Ovary (tissue), 9 donors: ENCODE measurements around the gene MRPS18B. TPM values are rescaled to one million over a fixed set of nuclear protein-coding genes. Genes with fewer than 3 reads are reported as not detected.
A peak's percentile ranks its signal among the peaks of the same experiment; 100 is the strongest.

Experiments used
- DNase-seq, 5 donors: peaks; one replicate each; pipeline ENCODE4 v3.0.0-alpha.2; 2019 to 2020
- H3K27ac ChIP-seq, 2 donors: fragments of 200-600 bp; one replicate each; pipeline versions ENCODE4 v1.5.1 to v1.8.0; 2019 to 2022
- H3K27me3 ChIP-seq: fragments of 200-600 bp; one replicate; pipeline ENCODE4 v1.8.0; 2022
- H3K36me3 ChIP-seq: fragments of 200-600 bp; sonication (generic); one replicate; pipeline ENCODE4 v1.5.1; 2019
- H3K4me1 ChIP-seq: one replicate; pipeline ENCODE4 v1.8.1; 2013; ENCODE audit warnings: mild to moderate bottlenecking, moderate library complexity; ENCODE audit not compliant: insufficient read depth
- H3K4me3 ChIP-seq: fragments of 200-600 bp; sonication (generic); one replicate; pipeline ENCODE4 v1.5.1; 2017
- H3K9me3 ChIP-seq, 2 donors: fragments of 200-600 bp in 1 of 2; sonication (generic) in 1 of 2; one replicate each; pipeline versions ENCODE4 v1.5.1 to v1.8.1; 2013 to 2019; ENCODE audit warnings: mild to moderate bottlenecking in 1 of 2, moderate library complexity in 1 of 2
- CTCF ChIP-seq, 3 donors: fragments of 450-650 bp in 2 of 3; fragments of 200-600 bp in 1 of 3; IDR thresholded peaks; one replicate each; pipeline versions ENCODE4 v1.5.1 to v1.8.0; 2016 to 2022; ENCODE audit warnings: antibody characterized with exemption in 3 of 3, mild to moderate bottlenecking in 1 of 3
- EP300 ChIP-seq: sonication (generic); formaldehyde crosslinking; IDR thresholded peaks from one replicate; pipeline ENCODE4 v1.6.1; 2017; ENCODE audit warnings: antibody characterized with exemption
- POLR2A ChIP-seq: fragments of 450-650 bp; IDR thresholded peaks from one replicate; pipeline ENCODE4 v1.6.1; 2017; ENCODE audit warnings: antibody characterized with exemption, mild to moderate bottlenecking, moderate library complexity
- WGBS, 3 donors: extraction: QIAGEN DNeasy Blood & Tissue Kit in 1 of 3; methylation state at CpG; one replicate each; pipeline versions ENCODE4 v1.1.5 to v1.1.7; 2013 to 2017; 5-methylcytosine and 5-hydroxymethylcytosine counted together
- intact Hi-C, 4 donors: fragments of 100-400 bp; cut with DNase I; formaldehyde crosslinking; loops; one replicate each; pipeline versions ENCODE4 v1.11.0 to v1.15.1; 2022 to 2023
- polyA plus RNA-seq, 2 donors: library from polyadenylated mRNA; stranded (reverse); fragments of 200-250 nt in 1 of 2; fragments of 350-450 nt in 1 of 2; fragmentation: Illumina TruSeq in 1 of 2; extraction: RNeasy Lipid Tissue Mini Kit (QIAGEN cat#74804) in 1 of 2; gene quantifications; one replicate each; pipeline ENCODE4 v1.2.3, GENCODE V29; 2013 to 2014
- total RNA-seq, 7 donors: library from RNA; depleted of rRNA in 2 of 7; stranded (reverse); fragments of >200 nt in 2 of 7; fragmentation: NEBNext Ultra II Directional in 3 of 7; extraction: Animal tissue kit (Norgen Biotek cat#: 25700) in 3 of 7; gene quantifications; one replicate each; pipeline versions ENCODE4 v1.1.0 to v1.2.4, GENCODE V29; 2016 to 2023
- donor health status: DM: no; HTN: no; CAD: no; lungs with moderate emphysema.
- donor health status: DM: no; HTN: no; CAD: no.
- donor health status: Bipolar disorder and iron deficiency.
- donor health status: DM: yes; HTN: yes; CAD: no.
- donor health status: DM: no; HTN: no; CAD: no.
- donor health status: DM: yes; HTN: yes; CAD: no.

Gene MRPS18B
- total and polyA plus RNA-seq, 9 donors, result 40.7 to 69.0 (median 55.0) TPM

GRCh38 chr6:30612687-30613248 lies 4.9 kb upstream of the MRPS18B start:
- Histone ChIP-seq H3K4me3 (no peak overlapping the region), H3K27me3 (no peaks in the 10 kb centered on the region), H3K36me3 (no peaks in the 10 kb centered on the region), H3K9me3 (no peaks in the 10 kb centered on the region), H3K4me1 (peaks cover 10% of the 10 kb centered on the region), H3K27ac (peak overlapping the region in 1 of 2 donors; percentile 22)
- DNase-seq, result no peak
- intact Hi-C loops, result no loop called here
- TF ChIP-seq EP300 (no peak), CTCF (IDR thresholded peaks at IDR 0.05) (no peak), POLR2A (no peak)
- WGBS, 3 donors, result 17 to 29% (median 24%) methylated on average over 6 of the region's 6 CpGs

- intact Hi-C loops, result no loop called here
- DNase-seq, result no peak
- H3K4me1 ChIP-seq, result peaks cover 11% of the 10 kb centered on the region
- H3K36me3 ChIP-seq, result no peaks in the 10 kb centered on the region
- no peaks in the 10 kb centered on the region for H3K9me3 ChIP-seq
- H3K27me3 ChIP-seq, result no peaks in the 10 kb centered on the region
- H3K27ac ChIP-seq, result peak overlapping the region in 1 of 2 donors; percentile 95
- TF ChIP-seq EP300, result no peak
- TF ChIP-seq POLR2A, result no peak
- no peak for TF ChIP-seq CTCF (IDR thresholded peaks at IDR 0.05)
- no peak overlapping the region for H3K4me3 ChIP-seq
These were observed 4.2 kb upstream of the MRPS18B start for GRCh38 chr6:30613251-30614043.

- TF ChIP-seq EP300, result no peak
- TF ChIP-seq POLR2A, result no peak
- no peak for TF ChIP-seq CTCF (IDR thresholded peaks at IDR 0.05)
- Histone ChIP-seq H3K4me1 (peaks cover 12% of the 10 kb centered on the region), H3K27me3 (no peaks in the 10 kb centered on the region), H3K4me3 (peak overlapping the region; percentile 47), H3K27ac (peak overlapping the region; percentile 49 to 95), H3K9me3 (no peaks in the 10 kb centered on the region), H3K36me3 (no peaks in the 10 kb centered on the region)
- intact Hi-C loops, result no loop called here
- 13 to 15% (median 14%) methylated on average over 8 of the region's 8 CpGs for WGBS, 3 donors
- peak in 1 of 5 donors; percentile 42 for DNase-seq
These were observed 3.4 kb upstream of the MRPS18B start for GRCh38 chr6:30614044-30614842.

GRCh38 chr6:30614843-30615218 lies 2.8 kb upstream of the MRPS18B start:
- no peaks in the 10 kb centered on the region for H3K9me3 ChIP-seq
- H3K27ac ChIP-seq, result peak overlapping the region; percentile 95
- no peaks in the 10 kb centered on the region for H3K36me3 ChIP-seq
- H3K4me1 ChIP-seq, result peaks cover 8% of the 10 kb centered on the region
- H3K4me3 ChIP-seq, result peak overlapping the region; percentile 90
- TF ChIP-seq CTCF (IDR thresholded peaks at IDR 0.05), result no peak
- TF ChIP-seq POLR2A, result peak; percentile 71
- no peak for TF ChIP-seq EP300
- intact Hi-C loops, result loop anchor here in 1 of 4 donors (5.0 kb wide), 1 partner anchor 72 kb away; the partner anchor contains the start of gene PPP1R18
- peak; percentile 77 to 92 (median 84) for DNase-seq
- H3K27me3 ChIP-seq, result no peaks in the 10 kb centered on the region
- 0 to 1% (median 0%) methylated on average over 6 of the region's 6 CpGs for WGBS, 3 donors
